Body of pancreas (tissue), 4 donors: ENCODE measurements around the gene MUC20.

Experiments used
- CTCF ChIP-seq, 7 experiments: fragments of 450-650 bp in 4 of 7; fragments of 200-600 bp in 3 of 7; sonication (generic) in 3 of 7; IDR thresholded peaks; one replicate each; pipeline ENCODE4 v1.5.1; 2016 to 2019; ENCODE audit warnings: antibody characterized with exemption in 7 of 7
- POLR2A ChIP-seq, 3 donors: fragments of 450-650 bp; IDR thresholded peaks; one replicate each; pipeline ENCODE4 v1.6.1; 2016; ENCODE audit warnings: antibody characterized with exemption in 3 of 3, mild to moderate bottlenecking in 2 of 3

DNA sequence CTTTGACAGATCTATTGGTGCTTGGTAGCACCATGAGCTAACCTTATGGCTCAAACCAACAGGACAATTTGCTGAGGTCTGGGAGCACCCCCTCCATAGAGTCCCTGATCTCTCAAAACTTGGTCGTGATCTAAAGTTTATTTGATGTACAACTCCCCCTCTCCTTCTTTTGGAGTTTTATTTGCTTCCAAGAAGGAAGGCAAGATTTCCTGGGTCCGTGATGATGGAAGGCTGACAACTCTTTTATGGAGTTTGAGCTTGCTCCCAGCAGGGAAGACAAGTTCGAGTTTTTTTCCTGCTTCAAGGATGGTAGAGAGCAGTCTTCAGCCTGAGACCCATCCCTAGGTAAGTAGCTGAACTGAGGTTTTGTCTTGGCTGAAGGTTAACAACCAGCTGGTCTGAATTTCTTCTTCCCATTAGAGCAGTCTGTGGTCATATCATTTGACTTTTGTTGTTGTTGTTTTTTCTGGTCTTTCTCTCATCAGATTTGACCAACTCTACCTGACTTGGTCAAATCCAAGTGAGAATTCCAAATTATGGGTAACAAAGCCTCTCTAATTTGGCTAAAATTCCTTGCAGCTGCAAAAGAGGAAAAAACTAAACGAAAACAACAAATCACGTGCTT is 2.8 kb upstream of the MUC20 start:
- no peak for TF ChIP-seq CTCF (IDR thresholded peaks at IDR 0.05)
- no peak for TF ChIP-seq POLR2A (IDR thresholded peaks at IDR 0.05)
